ENCODE data around the gene NADK. TPM values are rescaled to one million over a fixed set of nuclear protein-coding genes. Genes with fewer than 3 reads are reported as not detected.
"Not testable (repeated sequence)": the region's sequence is repeated elsewhere in the genome, so short reads cannot be mapped to it uniquely, and the experiment has no call there.

NADK gene
- total and polyA plus RNA-seq, 2 donors (not counting 1 experiment from before 2014, with no cell fraction given) = 149 to 184 TPM

- CTCF ChIA-PET; H3K9ac ChIP-seq (ENCODE audit: low read length); H3K79me2 ChIP-seq (ENCODE audit: control insufficient read depth, insufficient read depth, low read length); H3K27ac ChIP-seq (ENCODE audit: low read length in 2 of 2); H3K27me3 Mint-ChIP-seq; H3K4me3 ChIP-seq (ENCODE audit: control extremely low read depth in 1 of 5, extremely low read depth in 1 of 5, insufficient read depth in 1 of 5, low read depth in 2 of 5, low read length in 4 of 5); H2AFZ ChIP-seq (ENCODE audit: insufficient read depth, low read depth, low read length, poor library complexity, severe bottlenecking); H3K9me3 Mint-ChIP-seq (ENCODE audit: insufficient read depth); H3K4me3 Mint-ChIP-seq; H3K27me3 ChIP-seq (replicated peaks in 1 of 4; ENCODE audit: control extremely low read depth in 1 of 4, control insufficient read depth in 3 of 4, insufficient read depth in 4 of 4, low read length in 3 of 4); ATAC-seq (ENCODE audit: low read depth); DNase-seq; H3K4me2 ChIP-seq (replicated peaks; ENCODE audit: low read depth, low read length, poor library complexity, severe bottlenecking); POLR2A ChIA-PET; H3K9me3 ChIP-seq (ENCODE audit: control extremely low read depth in 1 of 3, control insufficient read depth in 2 of 3, insufficient read depth in 1 of 3, low read length in 2 of 3); H4K20me1 ChIP-seq (ENCODE audit: control insufficient read depth, insufficient read depth, low read length, poor library complexity, severe bottlenecking); intact Hi-C loops (cut with micrococcal nuclease); H3K4me1 Mint-ChIP-seq; H3K4me1 ChIP-seq (ENCODE audit: control insufficient read depth in 2 of 2, insufficient read depth in 2 of 2, low read length in 2 of 2); H3K27ac Mint-ChIP-seq: not testable (repeated sequence)
- 90% methylated on average over 9 of the region's 18 CpGs for WGBS (ENCODE audit: insufficient coverage)
- peaks cover 0 to 26% of the 10 kb centered on the region in 2 experiments for H3K36me3 ChIP-seq (replicated peaks in 1 of 2; ENCODE audit: control extremely low read depth in 1 of 2, control insufficient read depth in 1 of 2, extremely low read depth in 1 of 2, insufficient read depth in 2 of 2, low read length in 1 of 2)
Observed at GRCh38 chr1:1715109-1715883, 63.0 kb downstream of the NADK start.

GRCh38 chr1:1707897-1708296 is 70.4 kb downstream of the NADK start:
- WGBS (ENCODE audit: insufficient coverage) = no CpG with 5 or more reads among the region's 20 CpGs
- not testable (repeated sequence) for H3K4me1 Mint-ChIP-seq

GRCh38 chr1:1707241-1707640 is 71.0 kb downstream of the NADK start:
- H2AFZ ChIP-seq (ENCODE audit: insufficient read depth, low read depth, low read length, poor library complexity, severe bottlenecking); ATAC-seq (ENCODE audit: low read depth); H3K27me3 ChIP-seq (replicated peaks in 1 of 4; ENCODE audit: control extremely low read depth in 1 of 4, control insufficient read depth in 3 of 4, insufficient read depth in 4 of 4, low read length in 3 of 4); H3K4me2 ChIP-seq (replicated peaks; ENCODE audit: low read depth, low read length, poor library complexity, severe bottlenecking); H3K4me1 ChIP-seq (ENCODE audit: control insufficient read depth in 2 of 2, insufficient read depth in 2 of 2, low read length in 2 of 2); DNase-seq; CTCF ChIA-PET; H3K79me2 ChIP-seq (ENCODE audit: control insufficient read depth, insufficient read depth, low read length); intact Hi-C loops (cut with micrococcal nuclease); H3K9ac ChIP-seq (ENCODE audit: low read length); H4K20me1 ChIP-seq (ENCODE audit: control insufficient read depth, insufficient read depth, low read length, poor library complexity, severe bottlenecking); H3K27ac ChIP-seq (ENCODE audit: low read length in 2 of 2); H3K27me3 Mint-ChIP-seq; H3K27ac Mint-ChIP-seq; H3K4me3 Mint-ChIP-seq; H3K4me3 ChIP-seq (ENCODE audit: control extremely low read depth in 1 of 5, extremely low read depth in 1 of 5, insufficient read depth in 1 of 5, low read depth in 2 of 5, low read length in 4 of 5); H3K9me3 ChIP-seq (ENCODE audit: control extremely low read depth in 1 of 3, control insufficient read depth in 2 of 3, insufficient read depth in 1 of 3, low read length in 2 of 3); H3K4me1 Mint-ChIP-seq; H3K9me3 Mint-ChIP-seq (ENCODE audit: insufficient read depth); POLR2A ChIA-PET: not testable (repeated sequence)
- H3K36me3 ChIP-seq (replicated peaks in 1 of 2; ENCODE audit: control extremely low read depth in 1 of 2, control insufficient read depth in 1 of 2, extremely low read depth in 1 of 2, insufficient read depth in 2 of 2, low read length in 1 of 2) = peaks cover 0 to 12% of the 10 kb centered on the region in 2 experiments
- no CpG with 5 or more reads among the region's 23 CpGs for WGBS (ENCODE audit: insufficient coverage)

More at GRCh38 chr1:1707897-1708296, 70.4 kb downstream of the NADK start:
- H3K9me3 Mint-ChIP-seq (ENCODE audit: insufficient read depth); H3K27ac ChIP-seq (ENCODE audit: low read length in 2 of 2); H3K27me3 ChIP-seq (replicated peaks in 1 of 4; ENCODE audit: control extremely low read depth in 1 of 4, control insufficient read depth in 3 of 4, insufficient read depth in 4 of 4, low read length in 3 of 4); H3K4me3 Mint-ChIP-seq; POLR2A ChIA-PET; H3K4me2 ChIP-seq (replicated peaks; ENCODE audit: low read depth, low read length, poor library complexity, severe bottlenecking); H3K4me1 ChIP-seq (ENCODE audit: control insufficient read depth in 2 of 2, insufficient read depth in 2 of 2, low read length in 2 of 2); H3K9me3 ChIP-seq (ENCODE audit: control extremely low read depth in 1 of 3, control insufficient read depth in 2 of 3, insufficient read depth in 1 of 3, low read length in 2 of 3); H4K20me1 ChIP-seq (ENCODE audit: control insufficient read depth, insufficient read depth, low read length, poor library complexity, severe bottlenecking); H3K27me3 Mint-ChIP-seq; ATAC-seq (ENCODE audit: low read depth); CTCF ChIA-PET; DNase-seq; H2AFZ ChIP-seq (ENCODE audit: insufficient read depth, low read depth, low read length, poor library complexity, severe bottlenecking); H3K4me3 ChIP-seq (ENCODE audit: control extremely low read depth in 1 of 5, extremely low read depth in 1 of 5, insufficient read depth in 1 of 5, low read depth in 2 of 5, low read length in 4 of 5); H3K27ac Mint-ChIP-seq; H3K79me2 ChIP-seq (ENCODE audit: control insufficient read depth, insufficient read depth, low read length); H3K9ac ChIP-seq (ENCODE audit: low read length); intact Hi-C loops (cut with micrococcal nuclease): not testable (repeated sequence)
- H3K36me3 ChIP-seq (replicated peaks in 1 of 2; ENCODE audit: control extremely low read depth in 1 of 2, control insufficient read depth in 1 of 2, extremely low read depth in 1 of 2, insufficient read depth in 2 of 2, low read length in 1 of 2) = peaks cover 0 to 12% of the 10 kb centered on the region in 2 experiments

- H3K9me3 Mint-ChIP-seq (ENCODE audit: insufficient read depth); POLR2A ChIA-PET; H3K27me3 ChIP-seq (replicated peaks in 1 of 4; ENCODE audit: control extremely low read depth in 1 of 4, control insufficient read depth in 3 of 4, insufficient read depth in 4 of 4, low read length in 3 of 4); H3K27ac Mint-ChIP-seq; H3K27me3 Mint-ChIP-seq; H3K4me3 ChIP-seq (ENCODE audit: control extremely low read depth in 1 of 5, extremely low read depth in 1 of 5, insufficient read depth in 1 of 5, low read depth in 2 of 5, low read length in 4 of 5); H4K20me1 ChIP-seq (ENCODE audit: control insufficient read depth, insufficient read depth, low read length, poor library complexity, severe bottlenecking); intact Hi-C loops (cut with micrococcal nuclease); H3K4me3 Mint-ChIP-seq; H3K27ac ChIP-seq (ENCODE audit: low read length in 2 of 2); H3K79me2 ChIP-seq (ENCODE audit: control insufficient read depth, insufficient read depth, low read length); H3K4me1 Mint-ChIP-seq; H3K4me2 ChIP-seq (replicated peaks; ENCODE audit: low read depth, low read length, poor library complexity, severe bottlenecking); CTCF ChIA-PET; H2AFZ ChIP-seq (ENCODE audit: insufficient read depth, low read depth, low read length, poor library complexity, severe bottlenecking); H3K4me1 ChIP-seq (ENCODE audit: control insufficient read depth in 2 of 2, insufficient read depth in 2 of 2, low read length in 2 of 2); DNase-seq; ATAC-seq (ENCODE audit: low read depth); H3K9me3 ChIP-seq (ENCODE audit: control extremely low read depth in 1 of 3, control insufficient read depth in 2 of 3, insufficient read depth in 1 of 3, low read length in 2 of 3); H3K9ac ChIP-seq (ENCODE audit: low read length): not testable (repeated sequence)
- H3K36me3 ChIP-seq (replicated peaks in 1 of 2; ENCODE audit: control extremely low read depth in 1 of 2, control insufficient read depth in 1 of 2, extremely low read depth in 1 of 2, insufficient read depth in 2 of 2, low read length in 1 of 2) = peaks cover 0 to 12% of the 10 kb centered on the region in 2 experiments
- WGBS (ENCODE audit: insufficient coverage) = no CpG with 5 or more reads among the region's 10 CpGs
Observed at GRCh38 chr1:1705623-1706022, 72.6 kb downstream of the NADK start.
